ENCODE measurements around the gene C5orf63. TPM values are rescaled to one million over a fixed set of nuclear protein-coding genes. Genes with fewer than 3 reads are reported as not detected.

The C5orf63 gene
- total and polyA plus RNA-seq, 9 of the 15 experiments (the other 6 are each of a cell fraction or from before 2014, with no cell fraction given): 1.8 to 24.6 (median 6.2) TPM

DNA sequence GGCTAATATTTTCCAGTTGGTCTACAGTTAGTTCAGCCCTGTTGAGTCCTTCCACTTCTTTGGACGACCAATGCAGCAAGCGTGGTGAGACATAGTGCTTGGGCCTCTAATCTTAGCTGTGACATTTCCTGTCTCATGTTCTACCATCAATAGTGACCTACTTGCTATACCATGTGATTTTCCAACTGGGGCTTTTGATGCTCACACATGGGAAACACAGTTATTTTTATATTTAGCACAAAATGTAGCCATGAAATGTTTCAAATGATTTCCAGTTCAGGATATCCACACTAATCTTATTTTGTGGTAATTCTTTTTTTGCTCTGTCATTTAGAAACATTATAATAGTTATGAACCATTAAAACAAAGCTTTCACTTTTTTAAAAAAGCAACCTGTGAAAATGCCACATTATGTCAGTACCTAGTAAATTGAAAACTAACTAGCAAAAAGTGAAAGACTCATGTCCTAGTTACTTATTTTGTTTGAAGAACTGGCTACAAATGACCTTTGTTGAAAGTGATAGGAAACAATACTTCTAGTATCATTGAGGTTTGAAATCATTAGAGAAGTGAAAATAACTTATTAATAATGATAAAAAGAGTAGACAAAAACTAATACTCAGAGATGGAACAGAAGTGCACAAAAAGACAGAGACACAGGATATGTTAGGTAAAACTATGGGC lies 61.2 kb downstream of the C5orf63 start (continued):
- TF ChIP-seq CHAMP1 (IDR thresholded peaks at IDR 0.05) (no peak), GMEB1 (CRISPR knock-in tag; IDR thresholded peaks at IDR 0.05) (no peak), ZKSCAN8 (CRISPR knock-in tag; IDR thresholded peaks at IDR 0.05) (no peak), KAT8 (IDR thresholded peaks at IDR 0.05; ENCODE audit: low read depth) (no peak), CHD1 (IDR thresholded peaks at IDR 0.05; ENCODE audit: low read length) (no peak)
- TF ChIP-seq, protein P1, sequence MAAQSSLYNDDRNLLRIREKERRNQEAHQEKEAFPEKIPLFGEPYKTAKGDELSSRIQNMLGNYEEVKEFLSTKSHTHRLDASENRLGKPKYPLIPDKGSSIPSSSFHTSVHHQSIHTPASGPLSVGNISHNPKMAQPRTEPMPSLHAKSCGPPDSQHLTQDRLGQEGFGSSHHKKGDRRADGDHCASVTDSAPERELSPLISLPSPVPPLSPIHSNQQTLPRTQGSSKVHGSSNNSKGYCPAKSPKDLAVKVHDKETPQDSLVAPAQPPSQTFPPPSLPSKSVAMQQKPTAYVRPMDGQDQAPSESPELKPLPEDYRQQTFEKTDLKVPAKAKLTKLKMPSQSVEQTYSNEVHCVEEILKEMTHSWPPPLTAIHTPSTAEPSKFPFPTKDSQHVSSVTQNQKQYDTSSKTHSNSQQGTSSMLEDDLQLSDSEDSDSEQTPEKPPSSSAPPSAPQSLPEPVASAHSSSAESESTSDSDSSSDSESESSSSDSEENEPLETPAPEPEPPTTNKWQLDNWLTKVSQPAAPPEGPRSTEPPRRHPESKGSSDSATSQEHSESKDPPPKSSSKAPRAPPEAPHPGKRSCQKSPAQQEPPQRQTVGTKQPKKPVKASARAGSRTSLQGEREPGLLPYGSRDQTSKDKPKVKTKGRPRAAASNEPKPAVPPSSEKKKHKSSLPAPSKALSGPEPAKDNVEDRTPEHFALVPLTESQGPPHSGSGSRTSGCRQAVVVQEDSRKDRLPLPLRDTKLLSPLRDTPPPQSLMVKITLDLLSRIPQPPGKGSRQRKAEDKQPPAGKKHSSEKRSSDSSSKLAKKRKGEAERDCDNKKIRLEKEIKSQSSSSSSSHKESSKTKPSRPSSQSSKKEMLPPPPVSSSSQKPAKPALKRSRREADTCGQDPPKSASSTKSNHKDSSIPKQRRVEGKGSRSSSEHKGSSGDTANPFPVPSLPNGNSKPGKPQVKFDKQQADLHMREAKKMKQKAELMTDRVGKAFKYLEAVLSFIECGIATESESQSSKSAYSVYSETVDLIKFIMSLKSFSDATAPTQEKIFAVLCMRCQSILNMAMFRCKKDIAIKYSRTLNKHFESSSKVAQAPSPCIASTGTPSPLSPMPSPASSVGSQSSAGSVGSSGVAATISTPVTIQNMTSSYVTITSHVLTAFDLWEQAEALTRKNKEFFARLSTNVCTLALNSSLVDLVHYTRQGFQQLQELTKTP (IDR thresholded peaks at IDR 0.05; ENCODE audit: low read depth in 1 of 2, partially characterized antibody in 2 of 2): no peak
